HFFc6 (cell line): ENCODE results near the gene PPL. TPM values are rescaled to one million over a fixed set of nuclear protein-coding genes. Genes with fewer than 3 reads are reported as not detected.

ENCODE experiments used
- DNase-seq: peaks from one replicate; pipeline ENCODE4 v3.0.0-alpha.2; 2018
- H3K27ac Mint-ChIP-seq: 2 replicates; pipeline ENCODE4 v1.8.0; 2020; ENCODE audit warnings: mild to moderate bottlenecking, mixed read lengths
- H3K27me3 Mint-ChIP-seq: 2 replicates; pipeline ENCODE4 v1.8.0; 2021; ENCODE audit warnings: mild to moderate bottlenecking, moderate library complexity, mixed read lengths; ENCODE audit not compliant: insufficient read depth
- H3K36me3 Mint-ChIP-seq: 2 replicates; pipeline ENCODE4 v1.8.0; 2021; ENCODE audit warnings: low read depth, mixed read lengths
- H3K4me1 Mint-ChIP-seq: 2 replicates; pipeline ENCODE4 v1.8.0; 2020; ENCODE audit warnings: low read depth, mixed read lengths
- H3K4me3 Mint-ChIP-seq: 2 replicates; pipeline ENCODE4 v1.8.0; 2020; ENCODE audit warnings: mild to moderate bottlenecking, moderate library complexity, mixed read lengths
- H3K9me3 Mint-ChIP-seq: 2 replicates; pipeline ENCODE4 v1.8.0; 2020; ENCODE audit warnings: mild to moderate bottlenecking, mixed read lengths
- total RNA-seq, 6 experiments: library from RNA; stranded (reverse); fragmentation: NEBNext Ultra II Directional; extraction: Animal tissue kit (Norgen Biotek cat#: 25700); gene quantifications; 2 replicates in 1 of 6; 3 replicates in 5 of 6; pipeline ENCODE4 v1.2.3, GENCODE V29; 2021
- TF ChIP-seq, protein P1 (sequence below): fragments of 200-600 bp; sonication (generic); IDR thresholded peaks from 2 replicates; pipeline ENCODE4 v1.5.0; 2021; ENCODE audit warnings: antibody characterized with exemption, mild to moderate bottlenecking

The PPL gene
- total RNA-seq, 6 experiments from 2014 or later = 0.02 to 0.06 (median 0.05) TPM; not detected in 3

DNA sequence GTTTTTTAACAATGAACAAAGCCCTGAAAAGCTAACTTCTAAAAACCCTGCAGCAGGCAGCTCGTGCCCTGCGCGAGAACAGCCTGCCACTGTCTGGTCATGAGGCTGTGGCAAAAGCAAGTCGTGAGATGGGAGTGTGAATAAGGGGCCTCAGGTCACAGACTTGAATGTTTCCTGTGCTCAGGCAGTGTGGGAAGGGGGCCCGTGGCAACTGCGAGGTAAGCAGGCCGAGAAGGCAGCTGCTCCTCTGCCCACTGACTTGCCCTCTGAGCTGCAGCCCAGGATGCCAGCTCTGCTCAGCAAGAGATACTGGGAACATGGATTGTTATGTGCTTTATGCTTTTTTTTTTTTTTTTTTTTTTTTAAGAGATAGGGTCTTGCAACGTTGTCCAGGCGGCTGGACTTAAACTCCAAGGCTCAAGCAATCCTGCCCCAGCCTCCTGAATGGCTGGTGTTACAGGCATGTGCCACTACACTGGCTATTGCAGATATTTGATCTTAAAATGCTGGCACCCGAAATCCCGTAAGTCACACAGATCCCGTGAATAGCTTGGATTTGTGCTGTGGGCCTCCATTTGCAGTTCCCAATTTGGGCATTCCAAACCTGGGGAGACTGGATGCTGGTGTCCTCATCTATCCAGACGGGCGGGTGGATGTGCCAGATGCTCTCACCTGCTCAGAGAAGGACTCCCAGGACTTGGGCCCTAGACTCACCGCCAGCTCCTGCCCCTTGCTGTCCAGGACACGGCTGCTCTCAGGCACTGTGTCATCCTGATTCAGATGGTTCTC is 45.7 kb downstream of the PPL start:
- Mint-ChIP-seq H3K4me3 (no peak overlapping the region), H3K9me3 (no peaks in the 10 kb centered on the region), H3K4me1 (peaks cover 7% of the 10 kb centered on the region; the same call in 1 of the 2 replicates), H3K27me3 (no peaks in the 10 kb centered on the region; the same call in none of the 2 replicates), H3K27ac (no peak overlapping the region), H3K36me3 (peaks cover under 1% of the 10 kb centered on the region; the same call in 1 of the 2 replicates)
- TF ChIP-seq, protein P1, sequence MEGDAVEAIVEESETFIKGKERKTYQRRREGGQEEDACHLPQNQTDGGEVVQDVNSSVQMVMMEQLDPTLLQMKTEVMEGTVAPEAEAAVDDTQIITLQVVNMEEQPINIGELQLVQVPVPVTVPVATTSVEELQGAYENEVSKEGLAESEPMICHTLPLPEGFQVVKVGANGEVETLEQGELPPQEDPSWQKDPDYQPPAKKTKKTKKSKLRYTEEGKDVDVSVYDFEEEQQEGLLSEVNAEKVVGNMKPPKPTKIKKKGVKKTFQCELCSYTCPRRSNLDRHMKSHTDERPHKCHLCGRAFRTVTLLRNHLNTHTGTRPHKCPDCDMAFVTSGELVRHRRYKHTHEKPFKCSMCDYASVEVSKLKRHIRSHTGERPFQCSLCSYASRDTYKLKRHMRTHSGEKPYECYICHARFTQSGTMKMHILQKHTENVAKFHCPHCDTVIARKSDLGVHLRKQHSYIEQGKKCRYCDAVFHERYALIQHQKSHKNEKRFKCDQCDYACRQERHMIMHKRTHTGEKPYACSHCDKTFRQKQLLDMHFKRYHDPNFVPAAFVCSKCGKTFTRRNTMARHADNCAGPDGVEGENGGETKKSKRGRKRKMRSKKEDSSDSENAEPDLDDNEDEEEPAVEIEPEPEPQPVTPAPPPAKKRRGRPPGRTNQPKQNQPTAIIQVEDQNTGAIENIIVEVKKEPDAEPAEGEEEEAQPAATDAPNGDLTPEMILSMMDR = no peak
- DNase-seq = no peak

DNA sequence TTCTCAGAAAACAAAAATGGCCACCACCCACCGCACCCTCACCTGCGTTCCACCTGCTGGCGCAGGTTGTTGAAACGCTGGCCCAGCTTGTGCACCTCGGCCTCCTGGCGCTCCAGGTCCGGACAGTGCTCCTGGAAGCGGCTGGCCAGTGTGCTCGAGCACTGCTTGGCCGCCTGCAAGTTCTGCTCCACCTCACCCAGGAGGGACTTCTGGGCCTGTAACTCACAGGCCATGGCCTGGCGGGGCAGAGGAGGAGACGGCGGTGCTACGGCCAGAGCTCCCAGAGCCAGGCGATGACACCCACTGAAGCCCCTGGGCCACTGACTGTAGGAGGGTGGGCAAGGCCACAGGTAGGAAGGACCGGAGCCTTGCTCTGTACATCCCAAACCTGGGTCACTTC is 46.3 kb downstream of the PPL start:
- Mint-ChIP-seq H3K4me3 (no peak overlapping the region), H3K9me3 (no peaks in the 10 kb centered on the region), H3K27ac (no peak overlapping the region), H3K36me3 (peaks cover 7% of the 10 kb centered on the region), H3K4me1 (peaks cover 7% of the 10 kb centered on the region; the same call in 1 of the 2 replicates), H3K27me3 (no peaks in the 10 kb centered on the region; the same call in none of the 2 replicates)
- no peak for DNase-seq
- TF ChIP-seq, protein P1 = no peak

DNA sequence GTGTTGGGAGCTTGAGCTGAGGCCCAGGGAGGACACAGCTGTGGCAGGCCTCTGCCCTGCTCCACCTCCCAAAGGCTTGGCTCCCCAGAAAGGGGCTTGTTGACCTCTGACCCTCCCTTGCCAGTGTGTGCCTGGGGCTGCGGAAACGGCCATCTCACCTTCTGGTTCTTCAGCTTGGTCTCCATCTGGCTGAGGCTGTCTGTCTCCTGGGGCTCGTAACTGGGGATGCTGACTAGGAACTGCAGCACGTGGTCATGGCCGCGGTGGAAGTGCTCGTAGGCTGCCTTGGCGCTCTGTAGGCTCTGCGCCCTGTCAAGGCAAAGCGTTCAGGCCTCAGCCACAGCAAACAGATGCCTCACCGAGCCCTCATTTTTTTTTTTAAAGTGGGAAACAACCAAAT is 46.9 kb downstream of the PPL start:
- peaks cover 13% of the 10 kb centered on the region for H3K36me3 Mint-ChIP-seq
- TF ChIP-seq, protein P1 = no peak
- no peak overlapping the region for H3K4me3 Mint-ChIP-seq
- H3K9me3 Mint-ChIP-seq = no peaks in the 10 kb centered on the region
- H3K4me1 Mint-ChIP-seq = peaks cover 7% of the 10 kb centered on the region; the same call in 1 of the 2 replicates
- no peak for DNase-seq
- H3K27ac Mint-ChIP-seq = no peak overlapping the region
- no peaks in the 10 kb centered on the region; the same call in none of the 2 replicates for H3K27me3 Mint-ChIP-seq

DNA sequence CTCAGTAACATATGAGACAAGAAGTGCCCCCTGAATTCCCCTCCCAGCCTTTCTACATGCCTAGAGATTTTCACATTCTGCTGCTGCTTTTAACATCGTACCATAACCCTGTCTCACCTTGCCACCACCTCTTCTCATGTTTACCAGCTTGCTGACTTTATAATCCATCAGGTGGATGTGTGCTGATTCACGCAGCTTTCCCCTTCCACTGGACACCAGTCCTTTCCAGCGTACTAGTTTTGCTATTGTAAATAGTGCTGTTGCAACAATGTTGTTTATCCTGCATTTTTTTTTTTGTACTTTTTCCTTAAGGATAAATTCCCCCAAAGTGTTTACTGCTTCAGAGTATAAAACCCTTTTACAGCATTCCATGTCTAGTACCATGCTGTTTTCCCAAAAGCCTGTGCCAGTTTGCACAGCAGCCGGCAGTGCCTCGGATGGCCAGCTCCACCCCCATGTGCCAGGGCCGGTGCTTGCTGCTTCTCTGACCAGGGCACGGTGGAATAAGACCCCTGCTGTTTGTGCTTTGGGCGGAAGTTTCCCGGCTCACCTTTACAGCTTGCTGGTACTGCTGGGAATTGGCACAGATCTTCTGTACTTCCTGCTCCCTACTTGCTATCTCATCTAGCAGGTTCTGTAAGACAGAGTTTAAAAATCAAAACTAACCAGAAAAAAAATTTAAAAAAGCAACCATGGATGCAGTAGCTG is 48.4 kb downstream of the PPL start:
- Mint-ChIP-seq H3K4me1 (peaks cover 7% of the 10 kb centered on the region; the same call in 1 of the 2 replicates), H3K9me3 (no peaks in the 10 kb centered on the region), H3K4me3 (no peak overlapping the region), H3K36me3 (peaks cover 28% of the 10 kb centered on the region), H3K27me3 (no peaks in the 10 kb centered on the region; the same call in none of the 2 replicates), H3K27ac (no peak overlapping the region)
- TF ChIP-seq, protein P1 = no peak
- no peak for DNase-seq

DNA sequence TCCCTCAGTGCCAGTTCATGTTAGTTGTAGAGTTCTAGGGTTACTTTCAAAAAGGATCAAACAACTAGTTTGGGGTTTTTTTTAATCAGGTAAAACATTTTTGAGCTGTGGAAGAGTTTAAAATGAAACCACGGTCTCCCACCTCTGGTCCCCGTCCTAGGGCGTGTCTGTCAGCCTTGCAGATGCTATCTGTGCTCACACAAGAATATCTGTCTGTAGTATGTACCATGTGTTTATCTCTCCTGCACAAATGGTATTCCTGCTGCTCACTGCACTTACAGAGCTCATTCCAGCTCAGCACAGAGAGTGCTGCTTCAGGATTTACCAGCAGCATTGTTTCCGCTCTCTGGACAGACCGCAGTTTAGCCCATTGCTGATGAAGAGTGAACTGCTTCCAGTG is 50.8 kb downstream of the PPL start:
- Mint-ChIP-seq H3K4me1 (peaks cover 19% of the 10 kb centered on the region), H3K9me3 (no peaks in the 10 kb centered on the region), H3K27me3 (no peaks in the 10 kb centered on the region; the same call in none of the 2 replicates), H3K4me3 (no peak overlapping the region), H3K36me3 (peaks cover 38% of the 10 kb centered on the region), H3K27ac (no peak overlapping the region)
- TF ChIP-seq, protein P1 = no peak
- no peak for DNase-seq
